HL-60/S4 treated with phorbol 12-myristate 13-acetate at 8.2 ng/mL for 4 days and 3 days (cell line): Measurements from ENCODE around the gene RTEL1.
"Not testable (repeated sequence)": the region's sequence is repeated elsewhere in the genome, so short reads cannot be mapped to it uniquely, and the experiment has no call there.

ENCODE experiments used
- in situ Hi-C: fragments of 300-500 bp; cut with MboI; formaldehyde crosslinking; loops from 2 replicates; pipeline ENCODE4 v1.15.0; 2022; ENCODE audit warnings: low sequenced_read_pairs

The RTEL1 gene

DNA sequence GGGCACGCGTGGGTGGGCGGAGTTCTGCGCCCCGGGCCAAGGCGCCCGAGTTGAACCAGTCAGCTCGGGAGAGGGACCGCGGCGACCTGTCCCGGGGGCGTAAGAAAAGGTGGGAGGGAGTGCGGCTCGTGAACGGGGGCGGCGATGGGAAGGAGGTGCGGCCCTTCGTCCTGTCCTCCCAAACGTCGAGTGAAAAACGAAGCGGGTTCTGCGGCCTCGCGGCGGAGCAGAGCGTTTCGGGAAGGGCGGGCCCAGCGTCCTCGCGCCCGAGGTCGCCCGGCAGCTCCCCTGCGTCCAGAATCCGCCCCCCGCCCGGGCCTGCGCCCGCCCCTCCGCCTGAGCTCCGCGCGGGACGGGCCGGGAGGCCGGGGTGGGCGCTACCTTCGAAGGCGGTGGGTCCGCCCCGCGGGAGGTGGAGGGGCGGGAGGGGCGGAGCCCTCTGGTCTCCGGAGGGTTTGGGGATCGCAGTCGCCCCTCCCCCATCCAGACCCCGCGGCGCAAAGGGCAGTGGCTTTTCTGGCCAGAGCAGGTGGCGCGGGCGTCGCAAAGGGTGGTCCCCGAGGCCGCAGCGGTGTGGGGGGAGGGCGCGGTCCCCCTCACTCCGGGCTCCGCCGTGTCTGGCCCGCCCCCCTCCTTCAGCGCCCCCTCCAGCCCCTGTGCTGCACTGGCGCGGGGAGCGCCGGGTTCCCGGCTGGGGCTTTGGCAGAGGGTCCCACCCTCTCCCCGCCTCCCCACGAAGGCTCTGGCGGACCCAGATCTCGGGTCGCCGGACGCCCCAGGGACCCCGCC is 5.7 kb upstream of the RTEL1 start:
- in situ Hi-C loops, result no loop called here

DNA sequence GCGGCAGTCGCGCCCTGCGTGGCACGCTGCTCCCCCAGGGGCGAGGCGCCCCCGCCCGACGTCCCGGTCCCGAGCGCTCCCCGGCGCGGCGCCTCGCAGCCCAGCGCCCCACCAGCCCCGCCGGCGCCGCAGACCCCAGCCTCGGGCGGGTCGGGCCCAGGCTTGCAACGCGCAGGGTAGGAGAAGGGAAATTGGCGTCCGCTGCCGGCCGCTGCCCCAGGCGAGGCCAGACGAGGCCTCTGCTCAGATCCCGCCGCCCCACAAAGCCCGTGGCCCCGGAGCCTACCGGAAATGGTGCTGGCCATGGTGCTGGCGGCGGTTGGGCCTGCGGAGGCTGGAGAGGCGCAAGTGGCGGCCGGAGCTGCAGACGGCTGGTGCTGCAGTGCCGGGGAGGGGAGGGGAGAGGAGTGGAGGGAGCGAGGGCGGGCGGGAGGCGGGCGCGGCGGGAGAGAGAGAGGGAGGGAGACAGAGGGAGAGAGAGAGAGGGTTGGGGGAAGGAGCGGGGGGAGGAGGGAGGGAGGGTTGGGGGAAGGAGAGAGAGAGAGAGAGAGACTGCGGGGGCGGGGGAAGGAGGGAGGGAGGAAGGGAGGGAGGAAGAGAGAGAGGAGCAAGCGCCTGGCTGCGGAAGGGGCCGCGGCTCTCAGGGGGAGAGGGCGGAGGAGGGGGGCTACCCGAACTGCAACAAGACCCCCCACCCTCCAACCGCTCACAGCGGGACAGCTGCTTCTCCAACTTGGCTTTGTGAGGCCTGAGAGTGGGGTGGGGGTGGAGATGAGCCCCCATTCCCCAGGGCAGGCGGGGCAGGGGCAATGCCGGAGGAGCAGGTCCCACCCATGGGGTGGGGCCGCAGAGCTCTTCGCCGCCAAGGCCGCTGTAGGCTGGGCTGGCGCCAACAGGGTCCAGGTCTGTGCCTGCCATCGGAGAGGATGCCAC is 4.8 kb upstream of the RTEL1 start, which contains the start of gene STMN3:
STMN3 (minus strand) TSS at position 384 of the 933 bp plus-strand sequence; CDS start at position 305, 79 bp downstream.
- in situ Hi-C loops, result no loop called here

DNA sequence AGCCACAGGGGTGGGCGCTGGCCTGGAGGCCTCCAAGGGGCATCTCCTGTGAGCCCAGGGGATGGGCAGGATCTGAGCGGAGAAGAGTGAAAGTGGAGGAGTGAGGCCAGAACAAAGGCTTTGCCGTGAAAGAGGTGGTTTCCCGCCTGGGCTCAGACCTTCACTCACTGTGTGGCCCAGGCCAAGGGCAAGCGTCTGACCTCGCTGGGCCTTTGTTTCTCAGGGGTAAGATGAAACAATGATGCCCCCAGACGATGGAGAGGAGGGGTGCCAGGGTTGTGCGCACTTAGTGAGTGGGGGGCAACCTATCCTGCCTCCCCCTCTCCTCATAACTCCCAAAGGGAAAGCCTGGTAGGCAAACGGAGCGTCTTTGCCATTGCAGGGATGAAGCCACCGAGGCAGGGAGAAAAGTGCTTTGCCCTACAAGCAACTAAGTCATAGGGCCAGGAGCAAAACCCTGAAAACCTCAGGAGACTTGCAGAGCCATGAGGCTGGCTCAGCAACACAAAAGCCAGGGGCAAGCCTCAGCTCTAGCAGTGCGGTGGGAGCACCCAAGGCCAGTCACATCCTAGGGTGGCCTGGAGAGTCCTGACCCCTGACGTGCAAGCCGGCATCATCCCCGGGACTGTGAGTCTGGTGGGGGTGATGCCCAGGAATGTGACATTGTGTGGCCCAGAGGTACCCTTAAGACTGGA is 4.0 kb upstream of the RTEL1 start:
- in situ Hi-C loops, result no loop called here

DNA sequence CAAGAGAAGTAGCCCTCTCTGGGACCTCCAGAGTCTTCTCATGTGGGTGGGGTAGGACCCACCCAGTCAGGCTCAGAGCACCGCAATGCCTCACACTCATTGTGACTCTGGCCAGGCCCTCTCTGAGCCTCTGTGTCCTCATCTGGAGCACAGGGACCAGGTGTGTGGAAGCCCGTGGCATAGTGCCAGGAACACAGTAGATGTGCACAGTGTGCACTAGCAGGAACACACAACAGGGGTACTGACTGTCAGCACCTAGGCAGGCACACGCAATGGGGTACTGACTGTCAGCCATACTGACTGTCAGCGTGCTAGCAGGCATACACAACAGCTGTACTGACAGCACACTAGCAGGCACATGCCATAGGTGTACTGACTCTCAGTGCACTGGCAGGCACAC is 2.9 kb upstream of the RTEL1 start:
- in situ Hi-C loops, result no loop called here

DNA sequence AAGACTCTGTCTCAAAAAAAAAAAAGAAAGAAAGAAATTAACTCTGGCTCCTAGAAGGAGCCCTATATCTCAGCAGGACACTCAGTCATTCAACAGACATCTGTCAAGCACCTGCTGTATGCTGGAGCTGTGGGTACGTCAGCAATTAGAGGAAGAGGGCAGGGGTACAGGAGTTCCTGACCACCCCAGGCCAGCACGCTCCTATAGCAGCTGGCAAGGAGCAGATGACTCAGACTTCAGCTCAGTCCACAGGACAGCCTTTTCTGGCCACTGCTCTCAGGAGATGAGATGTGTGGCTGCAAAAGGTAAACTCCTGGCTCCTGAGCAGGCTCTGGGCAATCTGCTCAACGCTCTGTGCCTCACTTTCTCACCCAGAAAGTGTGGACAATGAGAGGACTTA is 1.7 kb upstream of the RTEL1 start:
- in situ Hi-C loops, result no loop called here

DNA sequence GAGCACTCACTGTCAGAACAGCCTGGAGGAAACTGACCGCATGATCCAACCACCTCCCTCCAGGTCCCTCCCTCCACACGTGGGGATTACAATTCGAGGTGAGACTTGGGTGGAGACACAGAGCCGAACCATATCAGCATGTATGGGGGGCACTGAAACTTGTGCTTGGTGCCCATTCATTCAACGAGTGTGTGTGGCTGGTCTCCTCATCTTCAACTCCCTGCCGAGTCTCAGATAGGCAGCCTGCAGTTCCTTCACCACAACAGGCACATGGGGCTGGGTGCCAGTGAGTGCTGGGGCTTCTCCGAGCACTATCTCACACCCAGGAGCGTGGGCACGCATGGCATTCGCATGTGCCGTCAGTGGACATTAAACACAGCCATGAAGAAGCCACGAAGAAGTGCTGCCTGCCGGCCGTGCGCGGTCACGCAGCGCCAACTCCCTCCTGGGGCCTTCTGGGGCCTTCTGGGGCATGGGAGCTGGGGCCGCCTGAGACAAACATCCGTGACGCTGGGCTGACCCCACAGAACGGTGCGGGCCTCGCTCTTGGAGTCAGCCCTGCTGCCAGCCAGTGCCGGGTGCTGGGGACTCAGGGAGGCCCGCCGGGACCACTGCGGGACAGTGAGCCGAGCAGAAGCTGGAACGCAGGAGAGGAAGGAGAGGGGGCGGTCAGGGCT is 714 bp upstream of the RTEL1 start:
- in situ Hi-C loops, result no loop called here

DNA sequence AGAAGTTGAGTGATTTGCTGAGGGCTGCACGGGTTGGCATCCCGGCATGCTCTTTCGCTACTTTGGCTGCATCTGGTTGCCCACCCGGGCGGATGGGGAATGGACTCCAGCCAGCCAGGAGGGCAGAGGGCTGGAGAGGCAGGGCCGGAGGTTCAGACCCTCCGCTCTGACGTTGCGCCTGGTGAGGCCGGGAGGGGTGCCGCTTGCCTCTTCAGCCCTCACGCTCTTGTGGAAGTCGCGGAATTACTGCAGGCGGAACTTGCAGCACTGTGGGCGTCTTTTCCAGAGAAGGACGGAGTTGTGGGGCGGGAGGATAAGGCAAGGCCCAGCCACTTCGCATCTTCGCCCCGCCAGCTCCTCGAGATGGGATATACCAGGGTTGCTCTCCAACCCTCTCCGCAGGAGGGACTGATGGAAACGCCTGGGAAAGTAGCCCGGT is 656 bp downstream of the RTEL1 start:
- in situ Hi-C loops, result no loop called here

DNA sequence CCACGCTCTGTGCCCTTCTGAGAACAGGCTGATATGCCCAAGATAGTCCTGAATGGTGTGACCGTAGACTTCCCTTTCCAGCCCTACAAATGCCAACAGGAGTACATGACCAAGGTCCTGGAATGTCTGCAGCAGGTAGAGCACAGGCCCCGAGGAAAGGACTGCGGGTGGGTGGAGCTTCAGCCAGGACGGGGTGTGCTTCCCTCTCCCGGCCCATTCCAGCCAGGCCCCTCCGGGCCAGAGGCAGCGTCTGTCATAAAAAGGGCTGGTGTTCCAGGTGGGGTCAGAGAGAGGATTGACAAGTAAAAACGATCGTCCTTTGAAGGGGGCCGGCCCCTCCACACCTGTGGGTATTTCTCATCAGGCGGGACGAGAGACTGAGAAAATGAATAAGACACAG is 1.3 kb downstream of the RTEL1 start:
- in situ Hi-C loops, result no loop called here

DNA sequence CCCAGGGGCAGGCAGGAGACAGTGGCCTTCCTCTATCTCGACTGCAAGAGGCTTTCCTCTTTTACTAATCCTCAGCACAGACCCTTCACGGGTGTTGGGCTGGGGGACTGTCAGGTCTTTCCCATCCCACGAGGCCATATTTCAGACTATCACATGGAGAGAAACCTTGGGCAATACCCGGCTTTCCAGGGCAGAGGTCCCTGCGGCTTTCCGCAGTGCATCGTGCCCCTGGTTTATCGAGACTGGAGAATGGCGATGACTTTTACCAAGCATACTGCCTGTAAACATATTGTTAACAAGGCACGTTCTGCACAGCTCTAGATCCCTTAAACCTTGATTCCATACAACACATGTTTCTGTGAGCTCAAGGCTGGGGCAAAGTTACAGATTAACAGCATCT is 2.1 kb downstream of the RTEL1 start:
- in situ Hi-C loops, result not testable (repeated sequence)

DNA sequence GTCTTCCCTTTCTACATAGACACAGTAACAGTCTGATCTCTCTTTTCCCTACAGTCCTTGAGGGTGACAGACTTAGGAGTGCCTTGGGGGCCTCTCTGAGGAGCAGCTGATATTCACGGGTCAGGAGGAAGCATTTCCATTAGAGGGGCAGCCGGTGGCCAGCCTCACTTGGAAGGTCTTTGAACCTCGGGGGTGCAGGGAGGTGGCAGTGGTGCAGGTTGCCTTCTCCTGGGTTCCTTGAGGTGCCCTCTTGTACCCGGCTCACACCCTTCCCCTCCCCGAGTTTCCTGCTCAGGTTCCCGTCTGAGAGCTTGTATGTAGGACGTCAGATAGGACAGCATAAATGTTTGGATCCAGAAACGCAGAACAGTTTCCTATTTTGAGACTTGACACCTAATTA is 2.5 kb downstream of the RTEL1 start:
- in situ Hi-C loops, result no loop called here

DNA sequence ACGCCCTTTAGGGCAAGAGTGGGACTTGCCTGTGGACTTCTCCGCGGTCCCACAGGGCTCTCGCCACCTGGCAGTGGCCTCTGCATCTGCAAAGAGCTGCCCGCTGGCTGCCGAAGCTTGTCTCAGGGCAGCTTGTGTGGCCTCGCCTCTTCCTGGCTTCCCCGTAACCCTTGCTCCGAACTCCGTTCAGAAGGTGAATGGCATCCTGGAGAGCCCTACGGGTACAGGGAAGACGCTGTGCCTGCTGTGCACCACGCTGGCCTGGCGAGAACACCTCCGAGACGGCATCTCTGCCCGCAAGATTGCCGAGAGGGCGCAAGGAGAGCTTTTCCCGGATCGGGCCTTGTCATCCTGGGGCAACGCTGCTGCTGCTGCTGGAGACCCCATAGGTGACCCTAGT is 3.0 kb downstream of the RTEL1 start:
- in situ Hi-C loops, result no loop called here

DNA sequence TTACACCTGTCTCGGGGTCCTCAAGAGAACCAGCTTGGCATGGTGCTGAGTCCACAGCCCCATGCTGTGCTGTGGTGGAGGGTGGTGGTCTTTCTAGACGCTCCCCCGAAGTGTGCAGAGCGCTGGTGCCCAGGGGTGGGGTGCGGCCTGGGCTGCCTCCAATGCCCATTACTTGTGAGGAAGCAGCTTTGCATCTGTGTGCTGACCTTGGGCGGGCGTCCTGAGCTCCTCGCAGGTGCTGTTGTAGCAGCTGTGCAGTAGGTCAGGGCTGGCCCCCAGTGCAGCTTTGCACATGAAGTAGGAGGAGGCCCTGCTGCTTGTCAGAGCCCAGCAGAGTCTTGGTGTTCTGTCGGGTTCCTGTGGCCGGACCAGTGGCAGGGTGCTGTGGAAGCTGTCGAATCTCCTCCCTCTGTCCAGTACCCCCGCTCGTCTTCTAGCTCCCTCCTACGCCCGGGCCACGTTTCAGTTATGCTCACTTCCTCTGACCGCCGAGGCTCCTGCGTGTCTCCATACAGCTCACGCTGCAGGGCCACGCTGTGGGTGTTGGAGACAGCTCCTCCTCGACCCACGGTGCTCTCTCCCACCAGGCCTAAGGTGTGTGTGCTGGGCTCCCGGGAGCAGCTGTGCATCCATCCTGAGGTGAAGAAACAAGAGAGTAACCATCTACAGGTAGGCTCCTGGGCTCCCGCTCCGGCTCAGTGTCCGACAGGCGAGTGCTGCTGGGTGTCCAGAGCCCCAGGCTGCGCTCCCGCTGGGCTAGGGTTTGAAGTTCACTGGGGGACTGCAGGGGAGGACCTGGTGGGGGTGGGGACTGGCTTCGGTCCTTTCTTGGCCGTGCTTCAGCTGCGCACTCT is 4.1 kb downstream of the RTEL1 start:
- in situ Hi-C loops, result no loop called here

DNA sequence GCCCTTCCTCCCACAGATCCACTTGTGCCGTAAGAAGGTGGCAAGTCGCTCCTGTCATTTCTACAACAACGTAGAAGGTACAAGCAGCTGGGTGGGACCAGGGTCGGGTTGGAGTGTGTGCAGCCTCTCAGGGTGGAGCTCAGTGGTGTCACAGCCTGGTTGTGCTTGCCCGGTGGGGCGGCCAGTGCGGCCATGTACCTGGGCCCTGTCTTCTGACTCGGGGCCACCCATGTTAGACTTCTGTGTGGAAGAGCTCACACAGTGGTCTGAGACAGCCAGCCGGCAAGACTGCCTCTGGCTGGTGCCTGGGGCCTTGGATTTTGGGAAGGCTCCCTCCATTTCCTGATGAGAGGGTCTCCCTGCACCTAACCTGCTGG is 4.7 kb downstream of the RTEL1 start:
- in situ Hi-C loops, result no loop called here

DNA sequence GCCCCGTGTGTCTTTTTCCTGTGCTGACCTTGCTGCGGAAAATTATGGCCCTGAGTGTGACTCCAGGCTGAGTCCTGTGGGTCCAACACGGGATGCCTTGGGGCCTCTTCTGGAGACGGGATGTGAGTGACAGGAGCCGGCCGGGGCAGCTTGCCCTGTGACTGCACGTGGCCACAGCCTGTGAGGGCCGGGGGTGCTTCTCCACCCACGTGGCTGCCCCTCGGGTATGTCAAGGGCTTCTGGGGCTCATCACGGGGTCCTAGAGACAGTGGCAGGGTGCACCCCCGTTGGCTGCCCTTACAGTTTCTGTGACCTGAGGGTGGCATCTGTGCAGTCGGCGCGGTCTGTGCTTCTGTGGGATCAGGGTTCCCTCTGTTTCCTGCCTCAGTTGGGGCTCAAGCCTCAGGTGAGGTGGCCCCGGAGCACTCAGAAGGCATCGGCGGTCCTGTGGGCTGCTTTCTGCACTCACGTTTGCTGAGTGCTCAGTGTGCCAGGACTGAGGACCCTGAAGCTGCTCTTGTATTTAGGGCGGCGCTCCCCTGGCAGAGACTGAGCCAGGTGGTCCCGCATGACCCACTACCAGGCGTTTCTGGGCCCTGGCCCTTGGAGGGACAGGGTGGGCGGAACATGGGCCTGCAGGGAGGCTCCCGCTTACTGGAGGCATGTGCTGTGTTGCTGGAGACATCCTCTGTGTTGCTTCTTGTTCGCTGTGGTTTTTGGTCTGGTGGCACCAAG is 5.4 kb downstream of the RTEL1 start:
- in situ Hi-C loops, result no loop called here

DNA sequence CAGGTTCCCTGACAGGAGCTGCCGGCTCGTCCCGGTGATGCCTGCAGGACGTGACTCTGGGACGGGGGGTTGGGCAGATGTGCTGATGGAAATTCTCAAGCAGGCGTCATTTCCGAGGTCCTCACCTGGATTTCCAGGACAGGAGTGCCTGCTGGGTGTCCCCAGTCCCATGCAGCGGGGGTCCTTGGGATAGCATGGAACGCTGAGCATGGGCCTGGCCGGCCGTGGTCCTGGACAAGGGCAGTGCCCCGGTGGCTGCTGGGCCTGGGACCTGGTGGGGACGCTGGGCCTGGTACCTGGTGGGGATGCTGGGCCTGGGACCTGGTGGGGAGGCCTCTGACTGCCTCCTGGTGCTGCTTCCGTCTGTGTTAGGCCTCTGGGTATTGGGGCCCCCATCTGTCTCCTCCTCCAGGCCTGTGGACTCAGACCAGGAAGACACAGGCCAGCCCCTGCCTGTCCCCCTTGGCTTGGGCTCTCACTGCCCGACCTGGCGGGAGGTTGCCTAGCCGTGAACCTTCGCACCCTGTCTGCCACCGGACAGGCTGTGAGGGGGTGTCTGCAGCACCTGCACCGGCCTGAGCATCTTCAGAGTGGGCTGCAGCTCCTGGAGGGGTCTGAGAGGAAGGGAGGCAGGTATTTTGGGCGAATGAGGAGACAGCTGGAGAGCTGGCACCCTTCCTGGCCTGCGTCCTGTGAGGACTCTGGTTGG is 6.2 kb downstream of the RTEL1 start:
- in situ Hi-C loops, result no loop called here

DNA sequence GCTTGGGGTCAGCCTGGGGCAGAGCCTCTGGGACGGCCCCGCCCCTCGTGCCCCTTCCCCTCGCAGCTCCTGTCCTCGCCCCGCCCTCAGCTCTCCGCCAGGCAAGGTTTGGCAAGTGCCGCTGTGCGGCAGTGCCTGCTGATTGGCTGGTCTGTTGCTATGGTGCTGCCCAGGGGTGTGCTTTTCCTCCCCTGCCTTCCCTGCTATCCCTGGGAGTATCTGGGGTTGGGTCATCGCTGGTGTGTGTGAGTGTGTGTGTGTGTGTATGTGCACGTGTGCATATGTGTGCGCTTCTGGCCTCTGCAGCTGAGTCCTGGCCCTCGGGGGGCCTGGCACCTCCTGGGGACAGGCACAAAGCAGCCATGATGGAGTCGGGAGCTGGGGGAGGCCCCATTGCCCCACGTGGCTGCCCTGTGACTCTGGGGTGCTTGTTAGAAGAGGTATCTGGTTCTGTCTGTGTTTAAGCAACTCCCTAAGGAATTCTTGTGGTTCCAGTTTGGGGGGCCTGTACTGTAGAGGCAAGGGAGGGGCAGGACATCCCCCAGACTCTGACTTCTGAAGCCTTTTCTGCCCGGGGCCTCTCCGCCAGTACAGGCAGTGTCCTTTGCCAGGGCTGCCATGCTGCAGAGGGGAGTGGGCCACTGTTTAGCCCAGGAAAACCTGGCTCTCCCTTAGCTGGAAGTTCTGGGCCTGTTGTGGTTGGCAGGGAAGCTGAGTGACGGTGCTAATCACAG is 6.9 kb downstream of the RTEL1 start:
- in situ Hi-C loops, result no loop called here

DNA sequence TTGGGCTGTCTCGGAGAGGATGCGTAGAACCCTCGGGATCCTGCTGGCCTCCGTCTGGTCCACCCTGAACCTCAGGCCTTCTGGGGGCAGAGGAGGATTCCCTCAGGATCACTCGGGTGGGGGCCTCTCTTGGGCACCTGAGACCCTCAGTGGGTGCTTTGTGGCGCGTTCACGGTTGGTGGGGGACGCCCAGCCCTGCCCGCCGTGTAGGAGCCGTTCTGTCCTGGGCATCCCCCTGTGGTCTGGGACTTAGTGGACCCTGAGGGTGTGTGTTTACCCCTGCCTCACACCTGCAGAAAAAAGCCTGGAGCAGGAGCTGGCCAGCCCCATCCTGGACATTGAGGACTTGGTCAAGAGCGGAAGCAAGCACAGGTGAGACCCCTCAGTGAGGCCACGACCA is 7.6 kb downstream of the RTEL1 start:
- in situ Hi-C loops, result no loop called here

DNA sequence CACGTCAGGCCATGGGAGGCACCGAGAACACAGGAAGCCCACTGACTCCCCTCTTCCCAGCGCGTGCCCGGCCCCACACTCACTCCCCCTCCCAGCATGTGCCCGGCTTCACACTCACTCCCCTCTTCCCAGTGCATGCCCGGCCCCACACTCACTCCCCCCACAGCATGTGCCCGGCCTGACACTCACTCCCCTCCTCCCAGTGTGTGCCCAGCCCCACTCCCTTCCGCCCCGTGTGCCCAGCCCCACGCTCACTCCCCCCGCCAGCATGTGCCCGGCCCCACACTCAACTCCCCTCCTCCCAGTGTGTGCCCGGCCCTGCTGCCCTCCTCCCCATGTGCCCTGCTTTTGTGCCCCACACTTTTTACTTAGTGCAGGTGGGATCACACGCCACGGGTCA is 9.7 kb downstream of the RTEL1 start:
- in situ Hi-C loops, result no loop called here
